Embryonic facial prominence (tissue), 1 donor: Measurements from ENCODE around the gene RNF19B.

Experiments used
- DNase-seq: peaks from one replicate; pipeline ENCODE4 v3.0.0-alpha.2; 2016; ENCODE audit errors: extremely low spot score

The RNF19B gene

GRCh38 chr1:32888677-32889420, 75.8 kb downstream of the RNF19B start:
- no peak for DNase-seq

DNA sequence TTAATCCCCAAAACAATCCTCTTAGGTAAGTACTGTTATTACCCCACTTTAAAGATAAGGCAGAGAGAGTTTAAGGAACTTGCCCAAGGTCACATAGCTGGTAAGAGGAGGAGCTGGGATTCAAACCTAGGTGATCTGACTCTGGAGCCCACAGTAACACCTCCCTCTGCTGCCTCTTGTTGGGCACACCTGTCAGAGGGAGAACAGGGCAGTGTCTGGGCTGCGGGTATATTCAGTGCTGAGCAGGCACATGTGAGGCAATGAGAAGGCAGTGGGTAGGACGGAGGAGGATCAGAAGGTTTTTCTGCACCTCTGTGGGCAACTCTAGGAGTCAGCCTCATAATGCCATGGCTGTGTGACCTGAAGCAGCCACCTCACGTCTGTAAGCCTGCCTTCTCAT, 76.5 kb downstream of the RNF19B start:
- DNase-seq: no peak

DNA sequence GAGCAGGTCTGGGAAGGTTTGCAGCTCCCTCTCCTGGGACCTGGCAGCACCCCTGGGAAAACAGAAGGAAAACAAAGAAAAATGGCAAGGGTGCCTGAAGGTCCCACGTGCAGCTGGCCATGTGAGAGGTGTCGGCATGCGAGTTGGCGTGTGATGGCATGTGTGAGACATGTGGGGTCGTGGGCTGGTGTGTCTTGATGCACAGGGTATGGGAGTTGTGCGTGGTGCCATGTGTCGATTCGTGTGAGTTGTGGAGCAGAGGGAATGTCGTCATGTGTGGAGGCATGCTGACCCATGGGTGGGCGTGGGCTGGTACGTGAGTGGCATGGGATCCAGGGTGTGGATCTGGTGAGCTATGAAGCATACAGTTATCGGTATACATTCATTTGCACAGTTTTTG, 77.0 kb downstream of the RNF19B start:
- DNase-seq: no peak

GRCh38 chr1:32886828-32887414, 77.7 kb downstream of the RNF19B start:
- no peak for DNase-seq
